ENCODE data around the gene CFAP161.

The CFAP161 gene

GRCh38 chr15:81185631-81186295 lies 51.7 kb downstream of the CFAP161 start:
- no peak for ATAC-seq

GRCh38 chr15:81188354-81188753 lies 54.3 kb downstream of the CFAP161 start:
- ATAC-seq: no peak

- no peak for ATAC-seq
Observed at GRCh38 chr15:81189583-81190283, 55.7 kb downstream of the CFAP161 start.

GRCh38 chr15:81190922-81191507 lies 56.9 kb downstream of the CFAP161 start:
- no peak for ATAC-seq

- ATAC-seq: no peak
Observed at GRCh38 chr15:81191701-81192100, 57.6 kb downstream of the CFAP161 start.

- ATAC-seq: no peak
Observed at GRCh38 chr15:81194723-81195122, 60.7 kb downstream of the CFAP161 start.

GRCh38 chr15:81195339-81195864 lies 61.3 kb downstream of the CFAP161 start:
- ATAC-seq: no peak

GRCh38 chr15:81196576-81197254 lies 62.6 kb downstream of the CFAP161 start, which contains the start of gene IL16:
Gene IL16 (plus strand): TSS chr15:81196879. CDS start chr15:81225400, 28,521 bp downstream.
- ATAC-seq: no peak

- ATAC-seq: no peak
Observed at GRCh38 chr15:81197255-81197630, 63.2 kb downstream of the CFAP161 start.

- no peak for ATAC-seq
Observed at GRCh38 chr15:81197688-81198281, 63.7 kb downstream of the CFAP161 start.

Measured in activated CD4-positive, CD25-positive, alpha-beta regulatory T cell treated with anti-CD3 and anti-CD28 coated beads, Interleukin-2, amount 50 U/mL, for 24 hours (primary cell).